Neutrophil (primary cell): Measurements from ENCODE around the gene ZNF804A.

ENCODE experiments used
- H3K27ac ChIP-seq: fragments of 200-600 bp; sonication (generic); 2 replicates; pipeline ENCODE4 v1.5.1; 2016; ENCODE audit warnings: mild to moderate bottlenecking, moderate library complexity
- H3K27me3 ChIP-seq: fragments of 200-600 bp; sonication (generic); 2 replicates; pipeline ENCODE4 v1.6.0; 2016; ENCODE audit warnings: mild to moderate bottlenecking
- H3K36me3 ChIP-seq: fragments of 200-600 bp; sonication (generic); 2 replicates; pipeline ENCODE4 v1.5.1; 2017
- H3K4me1 ChIP-seq, 2 experiments: fragments of 200-600 bp in 1 of 2; sonication (generic) in 1 of 2; 1 replicate in 1 of 2; 2 replicates in 1 of 2; pipeline versions ENCODE4 v1.5.1 to v1.6.1; 2013 to 2016; ENCODE audit warnings: low read depth in 1 of 2, low read length in 1 of 2, mild to moderate bottlenecking in 1 of 2, moderate library complexity in 1 of 2; ENCODE audit not compliant: control insufficient read depth in 1 of 2, insufficient read depth in 1 of 2
- H3K4me3 ChIP-seq, 2 experiments: fragments of 200-600 bp in 1 of 2; sonication (generic) in 1 of 2; 1 replicate in 1 of 2; 2 replicates in 1 of 2; pipeline ENCODE4 v1.5.1; 2013 to 2016; ENCODE audit warnings: low read depth in 1 of 2, low read length in 1 of 2, mild to moderate bottlenecking in 1 of 2, moderate library complexity in 1 of 2
- H3K9me3 ChIP-seq: fragments of 200-600 bp; sonication (generic); 2 replicates; pipeline ENCODE4 v1.5.1; 2016
- CTCF ChIP-seq: fragments of 200-600 bp; sonication (generic); IDR thresholded peaks from 2 replicates; pipeline ENCODE4 v1.5.1; 2016; ENCODE audit warnings: antibody characterized with exemption

ZNF804A gene

GRCh38 chr2:184814421-184814820 lies 216.1 kb downstream of the ZNF804A start:
- Histone ChIP-seq H3K4me1 (no peaks in the 10 kb centered on the region), H3K27ac (no peak overlapping the region), H3K4me3 (no peak overlapping the region), H3K36me3 (no peaks in the 10 kb centered on the region), H3K9me3 (no peaks in the 10 kb centered on the region), H3K27me3 (no peaks in the 10 kb centered on the region)
- no peak for TF ChIP-seq CTCF

DNA sequence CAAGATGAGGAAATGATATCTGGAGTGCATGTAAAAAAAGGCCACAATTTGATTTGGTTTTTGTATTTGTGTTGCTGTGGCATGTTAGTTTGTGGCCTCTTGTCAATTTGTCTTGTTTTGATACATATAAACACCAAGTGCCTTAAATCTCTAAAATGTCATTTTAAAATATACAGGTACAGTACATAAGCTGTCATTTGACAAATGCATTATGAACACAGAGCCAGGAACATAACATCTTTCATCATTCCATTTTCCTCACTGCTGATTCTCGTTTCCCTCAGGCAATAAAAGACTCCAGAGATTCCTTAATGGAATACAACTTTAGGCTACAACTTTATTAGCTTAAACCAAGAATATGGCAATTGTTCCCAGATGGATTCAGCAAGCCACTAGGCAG lies 217.5 kb downstream of the ZNF804A start:
- Histone ChIP-seq H3K27ac (no peak overlapping the region), H3K4me3 (no peak overlapping the region), H3K9me3 (no peaks in the 10 kb centered on the region), H3K4me1 (no peaks in the 10 kb centered on the region), H3K36me3 (no peaks in the 10 kb centered on the region), H3K27me3 (no peaks in the 10 kb centered on the region)
- TF ChIP-seq CTCF, result no peak

- no peak for TF ChIP-seq CTCF
- H3K27ac ChIP-seq, result no peak overlapping the region
- H3K27me3 ChIP-seq, result no peaks in the 10 kb centered on the region
- no peaks in the 10 kb centered on the region for H3K9me3 ChIP-seq
- H3K4me1 ChIP-seq, result no peaks in the 10 kb centered on the region
- no peak overlapping the region for H3K4me3 ChIP-seq
- no peaks in the 10 kb centered on the region for H3K36me3 ChIP-seq
Observed at GRCh38 chr2:184824597-184824996, 226.3 kb downstream of the ZNF804A start.

DNA sequence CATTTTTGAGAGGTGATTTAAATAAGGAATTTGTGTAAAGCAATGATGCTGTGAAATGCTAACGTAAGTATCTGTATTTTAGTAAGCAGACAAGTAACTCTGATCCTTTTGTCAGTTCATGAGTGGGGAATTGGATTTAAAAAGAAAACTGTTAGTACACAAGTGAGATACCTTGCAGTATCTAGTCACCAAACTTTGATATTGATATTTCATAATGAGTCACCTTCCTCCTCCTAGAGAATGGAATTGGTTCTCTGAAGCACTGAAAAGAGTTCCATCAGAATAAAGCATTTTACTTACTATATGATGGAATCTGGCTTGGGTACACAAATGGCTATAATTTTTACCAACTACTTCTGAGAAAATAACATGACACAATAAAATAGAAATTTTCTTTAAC lies 232.2 kb downstream of the ZNF804A start:
- no peak overlapping the region for H3K27ac ChIP-seq
- H3K9me3 ChIP-seq, result no peaks in the 10 kb centered on the region
- no peak for TF ChIP-seq CTCF
- H3K27me3 ChIP-seq, result no peaks in the 10 kb centered on the region
- H3K4me3 ChIP-seq, result no peak overlapping the region
- no peaks in the 10 kb centered on the region for H3K36me3 ChIP-seq
- H3K4me1 ChIP-seq, result no peaks in the 10 kb centered on the region

- no peak for TF ChIP-seq CTCF
- H3K4me3 ChIP-seq, result no peak overlapping the region
- H3K36me3 ChIP-seq, result no peaks in the 10 kb centered on the region
- no peaks in the 10 kb centered on the region for H3K27me3 ChIP-seq
- H3K27ac ChIP-seq, result no peak overlapping the region
- no peaks in the 10 kb centered on the region for H3K9me3 ChIP-seq
- no peaks in the 10 kb centered on the region for H3K4me1 ChIP-seq
Observed at GRCh38 chr2:184834699-184835397, 236.5 kb downstream of the ZNF804A start.

DNA sequence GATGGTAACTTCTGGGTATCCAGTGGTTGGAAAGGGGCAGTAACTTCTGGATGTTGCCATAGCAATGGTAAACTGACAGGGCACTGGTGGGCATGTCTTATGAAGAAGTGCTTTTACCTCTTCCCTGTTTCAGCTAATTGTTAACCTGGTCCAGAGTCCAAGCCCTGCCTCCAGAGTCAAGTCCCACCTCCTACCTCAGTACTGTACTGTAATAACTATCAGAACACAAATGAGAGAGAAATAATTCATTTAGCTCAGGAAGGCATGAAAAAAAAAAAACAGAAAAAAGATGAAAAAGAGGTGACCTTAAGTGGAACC lies 237.0 kb downstream of the ZNF804A start:
- TF ChIP-seq CTCF, result no peak
- Histone ChIP-seq H3K9me3 (no peaks in the 10 kb centered on the region), H3K36me3 (no peaks in the 10 kb centered on the region)

More for the DNA sequence above, 237.0 kb downstream of the ZNF804A start:
- no peaks in the 10 kb centered on the region for H3K27me3 ChIP-seq
- H3K4me3 ChIP-seq, result no peak overlapping the region
- no peak overlapping the region for H3K27ac ChIP-seq
- no peaks in the 10 kb centered on the region for H3K4me1 ChIP-seq
